ENCODE data around the gene GGN.
"Not testable (repeated sequence)": the region's sequence is repeated elsewhere in the genome, so short reads cannot be mapped to it uniquely, and the experiment has no call there.

GGN gene

GRCh38 chr19:38386300-38386970 lies 1.4 kb downstream of the GGN start:
- FAIRE-seq = no peak

DNA sequence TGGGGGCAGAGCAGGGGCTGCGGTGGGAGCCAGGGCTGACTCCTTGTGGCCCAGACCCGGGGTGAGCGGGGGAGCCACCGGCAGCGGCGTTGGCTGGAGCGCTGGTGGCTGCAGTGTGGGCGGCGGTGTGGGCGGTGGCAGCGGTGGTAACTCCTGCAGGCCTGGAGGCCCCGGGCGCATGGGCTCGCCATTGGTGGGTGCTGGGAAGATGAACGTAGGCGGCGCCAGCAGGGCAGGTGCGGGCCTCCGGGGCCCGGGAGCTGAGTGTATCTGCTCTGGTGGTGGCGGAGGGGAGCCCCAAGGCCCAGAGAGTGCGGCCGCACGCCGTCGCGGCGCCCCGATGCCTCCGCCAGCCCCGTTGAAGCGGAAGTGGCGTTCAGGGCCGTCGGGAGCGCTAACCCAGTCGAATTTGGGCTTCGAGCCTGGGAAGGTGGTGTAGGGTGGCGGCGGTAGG lies 2.0 kb downstream of the GGN start:
- no peak for FAIRE-seq

DNA sequence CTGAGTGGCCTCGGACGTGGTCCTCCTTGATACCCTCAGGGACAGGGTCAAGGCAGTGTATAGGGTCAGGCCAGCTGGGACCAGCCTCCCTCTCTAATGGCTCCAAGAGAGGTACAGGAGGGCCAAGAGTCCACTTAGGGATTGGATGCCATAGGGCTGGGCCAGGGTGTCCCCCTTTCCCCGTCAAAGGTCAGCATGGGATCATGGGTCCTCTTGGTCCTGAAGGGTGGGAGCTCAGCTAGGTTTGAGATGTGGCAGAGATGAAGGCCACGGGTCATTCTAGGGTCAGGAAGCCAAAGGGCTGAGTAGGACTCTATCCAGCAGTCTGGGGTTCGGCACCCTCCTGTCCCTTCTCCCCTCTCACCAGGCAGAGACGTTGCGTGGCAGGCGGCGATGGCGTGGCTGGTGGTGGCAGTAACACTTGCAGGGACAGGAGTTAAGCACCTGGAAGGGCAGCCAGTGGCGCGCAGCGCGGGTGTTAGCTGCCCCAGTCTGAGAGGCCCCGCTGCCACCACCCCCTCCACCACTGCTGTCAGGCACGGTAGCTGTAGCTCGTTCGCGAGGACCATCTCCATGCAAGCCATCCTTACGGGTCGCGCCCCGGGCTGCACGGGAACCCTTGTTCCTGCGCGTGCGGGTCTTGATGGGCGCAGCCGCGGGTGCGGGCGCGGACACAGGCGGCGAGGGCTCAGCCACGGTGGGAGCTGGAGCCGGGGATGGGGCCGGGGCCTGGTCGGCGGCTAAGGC lies 2.6 kb downstream of the GGN start:
- no peak for FAIRE-seq

DNA sequence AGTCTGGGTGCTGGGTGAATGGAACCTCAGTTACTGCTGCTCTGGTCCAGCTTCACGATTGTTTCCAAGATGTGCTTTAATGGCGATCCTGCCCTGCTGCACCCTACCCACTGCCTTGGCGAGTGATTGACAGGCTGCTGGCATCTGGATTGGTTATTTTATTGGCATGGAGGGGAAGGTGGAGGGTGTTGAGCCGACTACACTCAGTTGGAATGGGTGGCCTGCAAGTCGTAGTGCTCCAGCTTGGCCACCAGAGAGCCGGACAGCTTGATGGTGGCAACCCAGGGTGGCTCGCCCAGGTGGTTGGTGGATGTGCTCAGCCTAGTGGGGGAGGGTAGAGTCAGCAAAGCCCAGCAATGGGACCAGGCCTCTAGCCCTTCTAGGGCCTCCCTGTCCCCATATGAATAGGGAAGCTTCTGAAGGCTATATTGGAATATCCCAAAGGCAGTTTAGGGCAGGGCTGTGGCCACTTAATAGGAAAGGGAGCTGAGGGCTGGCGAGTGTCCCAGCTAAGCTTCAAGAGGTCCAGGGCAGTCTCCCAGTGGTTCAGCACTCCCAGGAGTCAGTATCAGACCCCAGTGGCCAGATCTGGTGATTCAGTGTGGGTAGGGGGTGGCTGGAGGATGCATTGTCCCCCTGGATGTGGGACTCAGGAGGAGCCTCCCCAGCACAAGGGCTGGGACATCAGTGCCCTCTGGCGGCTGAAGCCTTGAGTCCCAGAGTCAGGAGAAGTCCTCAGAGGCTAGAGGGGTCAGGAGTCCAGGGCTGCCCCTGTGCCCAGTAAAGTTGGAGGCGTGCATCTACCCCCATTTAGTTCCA lies 3.4 kb downstream of the GGN start:
- no peak for FAIRE-seq

GRCh38 chr19:38383743-38384142 lies 4.1 kb downstream of the GGN start:
- no peak for FAIRE-seq

- FAIRE-seq = no peak
Measured at GRCh38 chr19:38383184-38383583, 4.7 kb downstream of the GGN start.

DNA sequence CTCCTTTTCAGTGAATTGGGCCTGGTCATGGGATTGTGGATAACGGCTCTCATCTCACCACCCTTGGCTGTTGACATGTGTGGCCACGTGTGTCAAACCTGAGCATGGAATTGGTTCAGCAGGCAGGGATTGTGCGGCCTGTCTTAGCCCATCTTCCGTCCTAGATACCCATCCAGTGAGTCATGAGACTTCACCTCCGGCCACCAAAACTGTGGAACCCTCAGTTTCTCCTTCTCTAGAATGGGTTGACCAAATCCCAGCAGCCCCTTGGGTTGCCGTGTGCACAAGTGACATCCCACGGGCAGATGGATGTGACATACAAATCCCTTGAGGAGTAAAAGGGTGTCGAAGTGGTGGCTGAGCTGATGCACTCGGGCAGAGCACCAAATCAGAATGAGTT lies 6.7 kb downstream of the GGN start:
- no peak for FAIRE-seq

- no peak for FAIRE-seq
Measured at GRCh38 chr19:38378866-38379265, 9.0 kb downstream of the GGN start.

DNA sequence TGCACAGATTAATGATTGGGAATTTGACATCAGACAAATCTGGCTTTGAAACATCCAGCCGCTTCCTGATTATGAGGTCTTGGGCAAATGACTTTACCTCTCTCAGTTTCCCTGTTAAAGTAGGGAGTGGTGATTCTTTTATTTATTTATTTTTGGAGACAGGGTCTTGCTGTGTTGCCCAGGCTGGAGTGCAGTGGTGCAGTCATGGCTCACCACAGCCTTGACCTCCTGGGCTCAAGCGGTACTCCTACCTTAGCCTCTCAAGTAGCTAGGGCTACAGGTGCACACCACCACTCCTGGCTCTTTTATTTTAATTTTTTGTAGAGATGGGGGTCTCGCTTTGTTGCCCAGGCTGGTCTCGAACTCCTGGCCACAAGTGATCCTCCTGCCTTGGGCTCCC lies 10.8 kb downstream of the GGN start:
- no peak for FAIRE-seq

DNA sequence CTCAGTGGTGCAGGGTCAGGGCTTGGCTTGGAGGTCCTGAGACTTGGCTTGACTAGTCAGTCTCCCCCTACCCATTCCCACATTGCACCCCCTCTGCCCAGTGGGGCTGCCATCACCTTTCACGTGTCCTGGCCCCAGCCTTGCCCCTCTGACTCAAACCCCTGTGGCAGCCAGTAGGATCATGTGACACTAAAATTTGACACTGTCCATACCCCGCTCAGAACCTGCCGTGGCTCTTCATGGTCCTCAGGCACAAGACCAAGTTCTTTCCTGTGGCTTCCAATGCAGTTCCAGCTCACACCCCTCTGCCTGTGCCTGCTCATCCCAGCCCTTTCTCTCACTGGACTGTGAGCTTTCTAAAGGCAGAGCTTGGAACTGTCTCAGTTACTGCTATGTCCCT lies 11.3 kb downstream of the GGN start:
- no peak for FAIRE-seq

DNA sequence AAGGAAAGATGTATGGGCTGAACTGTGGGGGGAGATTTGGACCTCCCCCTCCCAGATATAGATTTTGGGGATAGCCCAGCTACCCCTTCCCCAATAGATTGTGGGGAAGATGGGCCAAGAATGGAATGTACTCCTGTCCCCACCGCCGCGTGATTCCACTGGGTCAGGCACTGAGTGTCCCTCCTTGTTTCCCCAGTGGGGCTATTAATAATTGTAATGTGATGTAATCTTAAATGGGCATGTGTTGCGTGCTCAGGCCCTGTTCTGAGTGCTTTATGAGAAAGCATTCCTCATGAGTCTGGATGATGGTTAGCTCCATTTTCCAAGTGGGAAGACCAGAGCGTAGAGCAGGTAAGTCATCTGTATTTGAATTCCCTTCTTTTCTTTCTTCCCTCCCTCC lies 12.1 kb downstream of the GGN start:
- no peak for FAIRE-seq

DNA sequence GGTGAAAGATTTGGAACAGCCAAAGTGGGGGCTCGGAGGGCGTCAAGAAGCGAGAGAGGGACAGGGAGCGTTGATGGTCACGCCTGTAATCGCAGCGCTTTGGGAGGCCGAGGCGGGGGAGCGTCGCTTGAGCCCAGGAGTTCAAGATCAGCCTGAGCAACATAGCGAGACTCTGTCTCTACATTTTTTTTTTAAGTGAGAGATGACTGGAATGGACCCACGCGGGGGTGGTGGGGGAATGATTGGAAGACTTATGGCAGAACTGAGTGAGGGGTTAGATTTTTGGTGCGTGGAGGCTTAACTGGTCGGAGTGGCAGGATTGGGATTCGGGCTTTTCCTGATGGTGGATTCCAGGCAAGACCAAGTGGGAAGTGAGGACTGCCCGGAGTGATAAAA lies 12.7 kb downstream of the GGN start:
- FAIRE-seq = no peak

GRCh38 chr19:38374332-38375097 lies 13.3 kb downstream of the GGN start, which contains the start of gene PSMD8:
TSS of gene PSMD8 (plus strand) at chr19:38374571. CDS start at chr19:38374602, 31 bp downstream.
- FAIRE-seq = peak; percentile 97

- FAIRE-seq = no peak
Measured at GRCh38 chr19:38373907-38374331, 13.9 kb downstream of the GGN start.

DNA sequence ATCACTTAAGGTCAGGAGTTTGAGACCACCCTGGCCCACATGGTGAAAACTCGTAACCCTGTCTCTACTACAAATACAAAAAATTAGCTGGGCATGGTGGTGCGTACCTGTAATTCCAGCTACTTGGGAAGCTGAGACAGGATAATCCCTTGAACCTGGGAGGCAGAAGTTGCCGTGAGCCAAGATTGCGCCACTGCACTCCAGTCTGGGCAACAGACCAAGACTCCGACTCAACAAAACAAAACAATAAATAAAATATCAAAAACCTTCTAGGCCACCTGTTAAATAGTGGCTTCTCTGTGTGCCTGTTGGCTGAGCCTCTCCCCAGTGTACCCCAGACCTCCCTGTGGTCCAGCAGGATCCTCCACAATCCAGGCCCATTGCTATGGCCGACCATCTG lies 16.8 kb downstream of the GGN start:
- FAIRE-seq = no peak

GRCh38 chr19:38370299-38370698 lies 17.5 kb downstream of the GGN start:
- no peak for FAIRE-seq

DNA sequence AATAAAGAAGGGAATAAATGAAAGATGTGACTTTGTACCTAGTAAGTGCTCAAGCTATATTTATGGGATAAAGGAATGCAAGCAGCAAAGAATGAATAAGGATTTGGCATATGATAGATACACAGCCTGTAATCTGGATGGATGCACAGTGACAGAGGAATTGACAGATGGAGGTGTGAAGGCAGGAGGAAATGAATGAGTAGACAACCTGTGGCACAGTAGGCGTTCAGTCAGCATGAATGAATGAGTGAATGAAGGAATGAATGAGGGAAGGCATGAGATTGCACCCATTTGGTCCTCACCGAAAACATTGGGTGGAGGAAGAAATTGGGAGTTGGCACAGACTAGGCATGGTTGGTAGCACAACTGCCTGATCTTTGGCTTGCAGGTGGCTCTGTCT lies 18.2 kb downstream of the GGN start:
- no peak for FAIRE-seq

- FAIRE-seq = no peak
Measured at GRCh38 chr19:38367041-38367440, 20.8 kb downstream of the GGN start.

DNA sequence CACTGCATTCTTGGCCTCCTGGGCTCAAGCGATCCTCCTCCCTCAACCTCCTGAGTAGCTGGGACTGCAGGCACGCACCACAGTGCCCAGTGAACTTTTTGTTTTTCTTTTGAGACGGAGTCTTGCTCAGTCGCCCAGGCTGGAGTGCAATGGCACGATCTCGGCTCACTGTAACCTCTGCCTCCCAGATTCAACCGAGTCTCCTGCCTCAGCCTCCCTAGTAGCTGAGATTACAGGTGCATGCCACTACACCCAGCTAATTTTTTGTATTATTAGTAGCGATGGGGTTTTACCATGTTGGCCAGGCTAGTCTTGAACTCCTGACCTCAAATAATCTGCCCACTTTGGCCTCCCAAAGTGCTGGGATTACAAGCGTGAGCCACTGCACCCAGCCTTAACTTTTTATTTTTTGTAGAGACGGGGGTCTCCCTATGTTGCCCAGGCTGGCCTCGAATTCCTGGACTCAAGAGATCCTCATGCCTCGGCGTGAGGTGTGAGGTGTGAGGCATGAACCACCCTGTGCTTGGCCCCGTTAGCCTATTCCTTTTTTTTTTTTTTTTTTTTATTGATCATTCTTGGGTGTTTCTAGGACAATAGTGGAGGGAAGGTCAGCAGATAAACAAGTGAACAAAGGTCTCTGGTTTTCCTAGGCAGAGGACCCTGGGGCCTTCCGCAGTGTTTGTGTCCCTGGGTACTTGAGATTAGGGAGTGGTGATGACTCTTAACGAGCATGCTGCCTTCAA lies 24.7 kb downstream of the GGN start:
- not testable (repeated sequence) for FAIRE-seq

DNA sequence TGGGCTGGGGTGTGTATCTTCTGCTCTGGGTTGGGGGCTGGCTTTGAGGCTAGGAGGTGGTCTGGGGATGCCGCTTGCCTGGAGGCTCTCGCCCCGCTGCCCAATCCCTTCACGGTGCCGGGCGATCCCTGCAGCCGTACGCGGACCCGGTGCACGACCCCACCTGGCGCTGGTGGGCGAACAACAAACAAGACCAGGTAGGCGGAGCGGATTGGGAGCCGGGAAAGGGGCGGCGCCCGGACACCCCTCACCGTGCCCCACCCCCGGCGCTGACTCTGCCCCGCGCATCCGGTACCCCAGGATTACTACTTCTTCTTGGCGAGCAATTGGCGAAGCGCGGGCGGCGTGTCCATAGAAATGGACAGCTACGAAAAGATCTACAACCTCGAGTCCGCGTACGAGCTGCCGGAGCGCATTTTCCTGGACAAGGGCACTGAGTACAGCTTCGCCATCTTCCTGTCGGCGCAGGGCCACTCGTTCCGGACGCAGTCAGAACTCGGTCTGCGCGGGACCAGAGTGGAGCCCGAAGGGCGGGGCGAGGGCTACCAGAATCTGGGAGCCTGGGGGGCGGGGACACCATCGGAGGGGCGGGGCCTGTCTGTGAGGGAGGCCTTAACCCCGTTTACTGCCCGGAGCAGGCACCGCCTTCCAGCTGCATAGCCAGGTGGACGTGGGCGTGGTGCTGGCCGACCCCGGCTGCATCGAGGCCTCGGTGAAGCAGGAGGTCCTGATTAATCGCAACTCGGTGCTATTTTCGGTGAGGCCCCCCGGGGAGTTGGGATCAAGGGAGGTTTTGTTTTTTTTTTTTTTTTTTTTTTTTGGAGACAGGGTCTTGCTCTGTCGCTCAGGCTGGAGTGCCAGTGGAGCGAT lies 25.5 kb downstream of the GGN start:
- no peak for FAIRE-seq

- no peak for FAIRE-seq
Measured at GRCh38 chr19:38361633-38362075, 26.2 kb downstream of the GGN start.

Data from endometrium (tissue), 2 donors.